GM12892 (cell line): ENCODE results near the gene ZDHHC1.

Source experiments
- POLR2A ChIP-seq: IDR thresholded peaks from 2 replicates; pipeline ENCODE4 v1.6.1; 2011; ENCODE audit warnings: low read depth, low read length, control low read depth
- POLR2AphosphoS5 ChIP-seq: IDR thresholded peaks from 2 replicates; pipeline ENCODE4 v1.6.1; 2011; ENCODE audit warnings: low read depth, low read length, control low read depth
- TAF1 ChIP-seq: IDR thresholded peaks from 2 replicates; pipeline ENCODE4 v1.6.1; 2011; ENCODE audit warnings: low read depth, mild to moderate bottlenecking, control low read depth, low read length, borderline replicate concordance

DNA sequence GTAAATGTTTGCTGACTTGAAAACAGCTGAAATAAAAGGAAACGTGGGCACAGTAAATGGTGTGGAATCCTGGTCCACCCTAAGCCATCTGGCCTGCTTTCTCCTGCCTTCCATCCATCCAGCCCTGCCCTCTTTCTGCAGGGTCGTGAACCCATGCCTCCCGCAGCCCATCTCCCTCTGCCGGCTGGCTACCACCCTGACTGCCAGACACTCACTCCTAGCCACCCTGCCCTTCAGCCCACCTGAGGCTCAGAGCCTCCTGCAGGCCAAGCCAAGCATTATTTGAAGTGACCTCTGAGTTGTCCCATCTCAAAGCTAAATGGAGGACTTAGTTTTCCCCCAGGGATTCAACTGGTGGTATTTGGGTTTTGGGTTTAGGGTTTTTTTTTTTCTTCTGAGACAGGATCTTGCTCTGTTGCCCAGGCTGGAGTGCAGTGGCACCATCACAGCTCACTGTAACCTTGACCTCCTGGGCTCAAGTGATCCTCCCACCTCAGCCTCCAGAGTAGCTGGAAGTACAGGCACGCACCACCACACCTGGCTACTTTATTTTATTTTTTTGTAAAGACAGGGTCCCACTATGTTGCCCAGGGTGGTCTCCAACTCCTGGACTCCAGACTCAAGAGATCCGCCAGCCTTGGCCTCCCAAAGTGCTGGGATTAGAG is 8.4 kb downstream of the ZDHHC1 start:
- TF ChIP-seq POLR2A = no peak
- no peak for TF ChIP-seq POLR2AphosphoS5
- no peak for TF ChIP-seq TAF1
